GM12875 (cell line): Measurements from ENCODE around the gene TSEN34.
A peak's percentile ranks its signal among the peaks of the same experiment; 100 is the strongest.

ENCODE experiments used
- H3K4me3 ChIP-seq: one replicate; pipeline ENCODE4 v1.5.1; 2011; ENCODE audit warnings: low read depth, low read length, control low read depth
- TF ChIP-seq, protein P1 (sequence below): IDR thresholded peaks from 2 replicates; pipeline ENCODE4 v1.5.1; 2011; ENCODE audit warnings: low read depth, mild to moderate bottlenecking, control low read depth, inconsistent platforms, low read length, moderate library complexity, borderline replicate concordance; ENCODE audit not compliant: insufficient read depth

TSEN34 gene

DNA sequence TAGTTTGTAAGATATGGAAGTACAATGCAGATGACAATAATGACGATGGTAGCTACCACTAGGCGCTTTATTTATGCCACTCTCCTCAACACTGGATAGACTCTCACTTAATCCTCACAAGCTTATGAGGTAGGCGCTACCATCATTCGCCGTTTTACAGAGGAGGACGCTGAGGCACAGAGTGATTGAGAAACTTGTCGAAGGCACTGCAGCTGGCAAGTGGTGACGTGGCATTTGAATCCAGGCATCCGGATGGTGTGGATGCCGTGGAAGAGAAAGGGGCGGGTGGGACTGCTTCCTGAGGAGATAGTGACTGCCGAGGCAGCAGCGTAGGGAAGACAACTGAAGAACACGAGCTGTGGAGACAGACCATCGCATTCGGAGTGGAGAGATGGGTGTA, 8.3 kb downstream of the TSEN34 start:
- no peak overlapping the region for H3K4me3 ChIP-seq
- TF ChIP-seq, protein P1, sequence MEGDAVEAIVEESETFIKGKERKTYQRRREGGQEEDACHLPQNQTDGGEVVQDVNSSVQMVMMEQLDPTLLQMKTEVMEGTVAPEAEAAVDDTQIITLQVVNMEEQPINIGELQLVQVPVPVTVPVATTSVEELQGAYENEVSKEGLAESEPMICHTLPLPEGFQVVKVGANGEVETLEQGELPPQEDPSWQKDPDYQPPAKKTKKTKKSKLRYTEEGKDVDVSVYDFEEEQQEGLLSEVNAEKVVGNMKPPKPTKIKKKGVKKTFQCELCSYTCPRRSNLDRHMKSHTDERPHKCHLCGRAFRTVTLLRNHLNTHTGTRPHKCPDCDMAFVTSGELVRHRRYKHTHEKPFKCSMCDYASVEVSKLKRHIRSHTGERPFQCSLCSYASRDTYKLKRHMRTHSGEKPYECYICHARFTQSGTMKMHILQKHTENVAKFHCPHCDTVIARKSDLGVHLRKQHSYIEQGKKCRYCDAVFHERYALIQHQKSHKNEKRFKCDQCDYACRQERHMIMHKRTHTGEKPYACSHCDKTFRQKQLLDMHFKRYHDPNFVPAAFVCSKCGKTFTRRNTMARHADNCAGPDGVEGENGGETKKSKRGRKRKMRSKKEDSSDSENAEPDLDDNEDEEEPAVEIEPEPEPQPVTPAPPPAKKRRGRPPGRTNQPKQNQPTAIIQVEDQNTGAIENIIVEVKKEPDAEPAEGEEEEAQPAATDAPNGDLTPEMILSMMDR: no peak

DNA sequence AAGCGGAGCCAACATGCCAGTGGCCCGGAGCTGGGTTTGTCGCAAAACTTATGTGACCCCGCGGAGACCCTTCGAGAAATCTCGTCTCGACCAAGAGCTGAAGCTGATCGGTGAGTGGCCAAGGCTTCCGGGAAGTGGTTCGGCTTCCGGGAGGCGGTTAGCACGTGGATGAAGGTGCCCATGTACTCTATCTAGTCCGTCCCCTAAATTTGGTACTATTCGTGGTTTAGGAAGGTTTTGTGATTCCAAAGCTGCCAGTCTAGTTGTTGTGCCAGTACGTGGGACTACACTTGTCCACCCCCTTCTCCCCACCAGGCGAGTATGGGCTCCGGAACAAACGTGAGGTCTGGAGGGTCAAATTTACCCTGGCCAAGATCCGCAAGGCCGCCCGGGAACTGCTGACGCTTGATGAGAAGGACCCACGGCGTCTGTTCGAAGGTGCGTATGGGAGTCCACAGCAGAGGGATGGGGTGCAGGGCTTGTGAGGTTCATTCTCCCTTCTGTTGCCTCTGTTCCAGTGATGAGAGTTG, 10.1 kb downstream of the TSEN34 start:
- peak overlapping the region; percentile 86 for H3K4me3 ChIP-seq
- TF ChIP-seq, protein P1: no peak

DNA sequence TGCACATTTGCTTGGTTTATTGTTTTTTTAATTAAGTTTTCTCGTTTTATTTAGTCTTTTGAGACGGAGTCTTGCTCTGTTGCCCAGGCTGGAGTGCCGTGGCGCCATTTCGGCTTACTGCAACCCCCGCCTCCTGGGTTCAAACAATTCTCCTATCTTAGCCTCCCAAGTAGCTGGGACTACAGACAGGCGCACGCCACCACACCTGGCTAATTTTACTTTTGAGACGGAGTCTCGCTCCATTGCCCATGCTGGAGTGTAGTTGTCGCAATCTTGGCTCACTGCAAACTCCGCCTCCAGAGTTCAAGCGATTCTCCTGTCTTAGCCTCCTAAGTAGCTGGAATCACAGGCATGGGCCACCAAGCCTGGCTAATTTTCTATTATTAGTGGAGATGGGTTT, 10.9 kb downstream of the TSEN34 start:
- H3K4me3 ChIP-seq: peak overlapping the region; percentile 86
- TF ChIP-seq, protein P1: no peak

DNA sequence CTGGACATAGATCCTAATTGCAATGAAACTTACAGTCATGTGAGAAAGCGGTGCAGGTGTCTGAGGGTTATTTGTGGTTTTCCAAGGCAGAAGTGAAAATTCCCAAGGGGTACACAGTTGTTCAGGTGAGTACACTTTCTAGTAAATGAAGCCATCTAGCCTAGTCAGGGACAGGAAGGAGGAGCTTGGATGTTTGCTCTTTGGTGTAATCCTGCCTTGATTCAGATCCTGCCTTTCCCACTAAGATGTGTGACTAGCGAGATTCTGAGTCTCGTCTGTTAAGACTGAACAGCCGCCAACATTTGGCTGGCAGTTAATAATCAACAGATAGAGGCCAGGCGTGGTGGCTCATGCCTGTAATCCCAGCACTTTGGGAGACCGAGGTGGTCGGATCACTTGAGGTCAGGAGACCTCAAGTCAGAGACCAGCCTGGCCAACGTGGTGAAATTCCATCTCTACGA, 12.1 kb downstream of the TSEN34 start:
- peak overlapping the region; percentile 86 for H3K4me3 ChIP-seq
- TF ChIP-seq, protein P1: no peak

DNA sequence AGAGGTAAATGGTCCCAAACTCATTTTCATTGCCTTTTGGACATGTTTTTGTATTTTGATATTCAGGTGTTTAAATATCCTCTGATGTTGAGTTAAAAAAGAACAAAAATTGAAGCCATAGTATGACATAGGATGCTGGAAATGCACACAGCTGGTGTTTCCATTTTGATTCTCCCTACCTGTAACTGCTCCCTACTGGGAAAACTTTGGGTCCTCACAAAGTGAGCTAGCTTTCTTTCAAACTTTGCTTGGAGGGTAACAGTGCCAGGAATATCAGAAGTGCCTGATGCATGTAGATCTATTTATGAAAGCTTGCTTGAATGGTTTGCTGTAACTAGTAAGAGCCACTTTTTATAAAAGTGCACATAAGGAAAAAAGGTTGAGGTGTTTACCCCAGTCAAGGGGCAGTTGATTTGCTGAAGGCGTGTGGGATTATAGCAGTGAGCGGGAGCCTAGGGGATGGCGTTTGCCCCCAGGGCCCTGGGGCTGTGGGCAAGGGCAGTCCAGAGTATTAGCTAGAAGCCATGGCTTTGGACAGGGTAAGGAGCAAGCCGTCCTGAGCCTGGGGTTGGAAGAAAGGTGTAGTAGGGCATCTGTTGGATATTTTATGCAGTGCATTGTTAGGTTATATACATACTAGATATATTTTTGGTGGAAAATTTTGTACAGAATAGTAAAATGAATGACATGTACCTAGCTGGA, 13.8 kb downstream of the TSEN34 start:
- TF ChIP-seq, protein P1: no peak

DNA sequence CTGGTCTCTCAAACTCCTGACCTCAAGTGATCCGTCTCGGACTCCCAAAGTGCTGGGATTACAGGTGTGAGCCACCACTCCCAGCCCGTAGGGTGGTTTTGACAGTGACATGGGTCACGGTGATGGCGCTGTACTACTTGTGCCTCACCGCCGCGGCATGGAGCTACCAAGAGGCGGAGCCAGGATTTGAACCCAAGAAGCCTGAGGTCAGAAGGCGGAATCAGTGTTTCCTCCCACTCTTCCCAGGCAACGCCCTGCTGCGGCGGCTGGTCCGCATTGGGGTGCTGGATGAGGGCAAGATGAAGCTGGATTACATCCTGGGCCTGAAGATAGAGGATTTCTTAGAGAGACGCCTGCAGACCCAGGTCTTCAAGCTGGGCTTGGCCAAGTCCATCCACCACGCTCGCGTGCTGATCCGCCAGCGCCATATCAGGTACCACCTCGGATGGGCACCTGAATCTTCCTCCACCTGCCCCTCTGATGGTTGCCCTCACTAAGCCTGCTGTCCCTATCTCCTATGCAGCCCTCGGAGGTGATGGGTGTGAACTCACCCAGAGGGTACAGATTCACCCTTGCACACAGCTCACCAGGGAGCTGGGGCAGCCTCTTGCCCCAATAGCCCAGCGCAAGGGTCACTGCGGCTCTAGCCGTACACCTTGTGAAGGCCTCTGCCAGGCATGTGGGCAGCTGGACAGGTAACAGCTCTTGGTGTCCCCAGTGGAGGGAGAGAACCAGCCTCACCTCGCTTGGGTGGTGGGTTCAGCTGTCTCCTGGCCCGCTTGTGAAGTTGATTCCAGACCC, 15.1 kb downstream of the TSEN34 start:
- no peak overlapping the region for H3K4me3 ChIP-seq

More for the DNA sequence above, 13.8 kb downstream of the TSEN34 start:
- H3K4me3 ChIP-seq: no peak overlapping the region

More for the DNA sequence above, 15.1 kb downstream of the TSEN34 start:
- TF ChIP-seq, protein P1: no peak
